Measurements from ENCODE around the gene PAK1IP1. TPM values are rescaled to one million over a fixed set of nuclear protein-coding genes. Genes with fewer than 3 reads are reported as not detected.

The PAK1IP1 gene
- polyA plus RNA-seq, 1 experiment = 10.8 TPM

DNA sequence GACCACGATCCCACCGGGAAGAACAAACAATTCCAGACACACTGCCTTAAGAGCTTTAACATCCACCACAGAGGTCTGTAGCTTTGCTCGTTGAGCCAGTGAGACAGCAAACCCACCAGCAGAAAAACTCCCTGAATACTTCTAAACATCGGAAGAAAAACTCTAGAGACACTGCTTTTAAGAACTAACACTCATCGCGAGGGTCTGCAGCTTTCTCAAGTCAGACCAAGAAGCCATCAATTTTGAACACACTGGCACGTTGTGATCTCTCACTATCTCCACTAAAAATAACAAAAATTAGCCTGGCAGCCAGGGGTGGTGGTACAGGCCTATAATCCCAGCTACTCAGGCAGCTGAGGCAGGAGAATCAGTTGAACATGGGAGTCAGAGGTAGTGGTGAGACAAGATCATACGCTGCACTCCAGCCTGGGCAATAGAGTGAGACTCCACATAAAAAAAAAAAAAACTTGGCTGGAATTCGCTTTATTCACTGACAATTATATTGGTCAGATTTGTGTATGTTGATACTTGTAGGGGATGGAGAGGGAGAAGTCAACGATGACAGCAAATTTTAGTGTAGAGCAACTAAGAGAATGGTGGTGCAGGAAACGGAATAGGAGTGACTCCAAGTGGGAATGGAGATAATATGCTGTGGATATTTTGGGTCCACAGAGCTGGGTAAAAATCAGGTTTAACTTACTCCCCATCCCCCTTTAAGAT lies 27.2 kb downstream of the PAK1IP1 start:
- no peak for TF ChIP-seq CTCF (IDR thresholded peaks at IDR 0.05; ENCODE audit: insufficient read depth, low read depth, low read length)
- peaks cover 5% of the 10 kb centered on the region for H3K36me3 ChIP-seq (ENCODE audit: control insufficient read depth, insufficient read depth, low read length)
- H3K27me3 ChIP-seq (ENCODE audit: control insufficient read depth, insufficient read depth, low read length) = no peaks in the 10 kb centered on the region
- no peak for DNase-seq (ENCODE audit: low read depth)
- POLR2A ChIA-PET = interaction anchor here (0.6 kb wide), 1 partner anchor 28 kb away, joined by 3 read pairs; the partner anchor contains the start of genes C6orf52 and PAK1IP1
- H3K4me3 ChIP-seq (ENCODE audit: low read depth, low read length) = peak overlapping the region; percentile 61
- CTCF ChIA-PET = interaction anchor here (0.8 to 3.7 kb wide), 4 partner anchors 11 to 333 kb away, joined by 3 to 12 read pairs (median 4); no protein-coding TSS in a partner anchor

DNA sequence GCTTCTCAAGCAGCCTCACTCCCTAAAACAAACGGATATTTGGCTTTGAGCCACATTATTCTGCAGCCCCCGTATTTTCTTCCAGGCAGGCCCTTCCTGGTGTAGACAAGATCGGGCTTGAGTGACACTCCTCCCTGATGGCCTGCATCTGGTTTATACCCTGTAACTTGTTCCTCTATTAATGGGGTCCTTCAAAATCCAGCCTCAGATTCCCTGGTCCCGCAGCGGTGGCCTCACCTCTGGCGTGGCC lies 27.7 kb downstream of the PAK1IP1 start:
- POLR2A ChIA-PET = interaction anchor here (0.6 kb wide), 1 partner anchor 28 kb away, joined by 3 read pairs; the partner anchor contains the start of genes C6orf52 and PAK1IP1
- CTCF ChIA-PET = interaction anchor here (0.8 to 3.7 kb wide), 3 partner anchors 10 to 333 kb away, joined by 3 to 12 read pairs (median 6); no protein-coding TSS in a partner anchor
- no peak for DNase-seq (ENCODE audit: low read depth)
- Histone ChIP-seq H3K27me3 (ENCODE audit: control insufficient read depth, insufficient read depth, low read length) (no peaks in the 10 kb centered on the region), H3K36me3 (ENCODE audit: control insufficient read depth, insufficient read depth, low read length) (peaks cover 6% of the 10 kb centered on the region), H3K4me3 (ENCODE audit: low read depth, low read length) (peak overlapping the region; percentile 61)
- TF ChIP-seq CTCF (IDR thresholded peaks at IDR 0.05; ENCODE audit: insufficient read depth, low read depth, low read length) = no peak

DNA sequence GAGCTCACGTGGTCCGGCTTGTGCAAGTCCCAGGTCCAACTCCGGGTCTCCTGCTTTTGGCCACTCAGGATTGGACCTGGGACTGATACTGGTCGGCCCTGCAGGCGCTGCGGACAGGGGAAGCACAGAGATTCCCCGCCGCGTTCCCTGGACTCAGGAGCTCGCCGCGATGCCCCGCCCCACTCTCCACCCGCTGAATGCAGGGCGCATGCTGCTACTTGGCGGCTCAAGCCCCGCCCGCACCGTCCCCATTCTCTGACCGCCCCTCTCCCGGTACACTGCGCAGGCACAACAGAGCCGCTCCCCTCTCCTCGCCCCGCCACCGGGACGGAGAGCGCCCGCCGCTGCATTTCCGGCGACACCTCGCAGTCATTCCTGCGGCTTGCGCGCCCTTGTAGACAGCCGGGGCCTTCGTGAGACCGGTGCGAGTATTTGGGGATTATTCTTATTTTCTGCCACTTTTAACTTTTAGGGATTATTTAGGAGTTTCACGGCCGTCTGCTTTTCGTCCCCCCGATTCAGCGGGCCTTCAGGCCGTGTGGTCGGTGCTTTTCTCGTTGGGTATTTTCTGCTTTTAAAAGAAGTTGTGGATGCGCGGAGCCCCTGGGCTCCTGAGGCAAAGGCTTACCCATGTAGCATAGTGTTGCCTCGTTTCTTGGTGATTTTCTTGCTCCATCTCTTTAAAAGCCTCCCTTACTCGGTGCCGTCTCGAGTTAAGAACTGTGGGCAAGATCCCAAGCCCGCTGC lies 28.2 kb downstream of the PAK1IP1 start, which contains the start of gene TMEM14C:
TSS of gene TMEM14C (plus strand) at position 251 of the 747 bp plus-strand sequence. CDS start 1,544 bp downstream, outside the sequence.
- DNase-seq (ENCODE audit: low read depth) = peak; percentile 94
- H3K27me3 ChIP-seq (ENCODE audit: control insufficient read depth, insufficient read depth, low read length) = no peaks in the 10 kb centered on the region
- ChIA-PET CTCF (interaction anchor here (0.6 to 3.7 kb wide), 4 partner anchors 10 to 332 kb away, joined by 3 to 12 read pairs (median 4); no protein-coding TSS in a partner anchor), POLR2A (interaction anchor here (0.6 kb wide), 1 partner anchor 28 kb away, joined by 3 read pairs; the partner anchor contains the start of genes C6orf52 and PAK1IP1)
- H3K4me3 ChIP-seq (ENCODE audit: low read depth, low read length) = peak within 1 kb of the TSS; percentile 61
- TF ChIP-seq CTCF (IDR thresholded peaks at IDR 0.05; ENCODE audit: insufficient read depth, low read depth, low read length) = no peak
- peaks cover 8% of the 10 kb centered on the region for H3K36me3 ChIP-seq (ENCODE audit: control insufficient read depth, insufficient read depth, low read length)

DNA sequence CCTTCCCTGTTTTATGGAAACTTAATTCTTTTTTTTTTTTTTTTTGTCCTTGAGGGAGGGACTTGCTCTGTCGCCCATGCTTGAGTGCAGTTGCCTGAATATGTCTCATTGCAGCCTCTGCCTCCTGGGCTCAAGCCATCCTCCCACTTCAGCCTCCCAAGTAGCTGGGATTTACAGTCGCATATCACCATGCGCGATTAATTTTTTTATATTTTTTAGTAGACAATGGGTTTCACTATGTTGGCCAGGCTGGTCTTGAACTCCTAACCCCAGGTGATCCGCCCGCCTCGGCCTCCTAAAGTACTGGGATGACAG lies 28.8 kb downstream of the PAK1IP1 start:
- ChIA-PET POLR2A (interaction anchor here (0.6 kb wide), 1 partner anchor 11 kb away, joined by 15 read pairs; no protein-coding TSS in a partner anchor), CTCF (interaction anchor here (2.3 kb wide), 1 partner anchor 9 kb away, joined by 6 read pairs; no protein-coding TSS in a partner anchor)
- DNase-seq (ENCODE audit: low read depth) = no peak

More for the DNA sequence above, 28.8 kb downstream of the PAK1IP1 start:
- TF ChIP-seq CTCF (IDR thresholded peaks at IDR 0.05; ENCODE audit: insufficient read depth, low read depth, low read length) = no peak
- Histone ChIP-seq H3K4me3 (ENCODE audit: low read depth, low read length) (peak overlapping the region; percentile 61), H3K36me3 (ENCODE audit: control insufficient read depth, insufficient read depth, low read length) (peaks cover 8% of the 10 kb centered on the region), H3K27me3 (ENCODE audit: control insufficient read depth, insufficient read depth, low read length) (no peaks in the 10 kb centered on the region)

Data from BJ (cell line).